Endothelial cell of umbilical vein (primary cell): ENCODE data around the gene PPFIBP1. TPM values are rescaled to one million over a fixed set of nuclear protein-coding genes. Genes with fewer than 3 reads are reported as not detected.

Experiments used
- BruUV-seq: library from RNA; stranded (reverse); fragments of 400-500 nt; replicated peaks from 2 replicates; lab custom pipeline; 2021; lab: Mats Ljungman, UMichigan
- CTCF ChIA-PET: fragments of 300-600, 350-600 bp; sonication (Branson Sonifier 250); formaldehyde crosslinking; loops from one replicate; lab custom pipeline; 2021; ENCODE audit warnings: antibody characterized with exemption, inconsistent platforms; lab: Charles Lee
- POLR2A ChIA-PET: fragments of 300-600, 350-600 bp; sonication (Branson Sonifier 250); formaldehyde crosslinking; loops from one replicate; lab custom pipeline; 2021; ENCODE audit warnings: antibody characterized with exemption, inconsistent platforms; lab: Charles Lee
- DNase-seq: peaks from one replicate; pipeline ENCODE4 v3.0.0-alpha.2; 2011; ENCODE audit warnings: low read depth, low spot score
- FAIRE-seq: peaks from 2 replicates; lab custom pipeline; 2011; peaks lifted over from hg19 to GRCh38; lab: Jason Lieb, UNC
- H2AFZ ChIP-seq: 2 replicates; pipeline ENCODE4 v1.6.0; 2012; ENCODE audit warnings: low read depth, low read length, control low read depth, inconsistent platforms
- H3K27ac ChIP-seq: 2 replicates; pipeline ENCODE4 v1.5.1; 2011; ENCODE audit warnings: low read depth, mild to moderate bottlenecking, control low read depth, low read length, moderate library complexity; ENCODE audit not compliant: insufficient read depth
- H3K27me3 ChIP-seq, 2 experiments: 2 replicates each; pipeline versions ENCODE4 v1.6.0 to v1.6.1; 2011; ENCODE audit warnings: low read length in 2 of 2, mixed read lengths in 1 of 2; ENCODE audit not compliant: control insufficient read depth in 2 of 2, insufficient read depth in 2 of 2
- H3K36me3 ChIP-seq, 2 experiments: 2 replicates in 1 of 2; 3 replicates in 1 of 2; pipeline ENCODE4 v1.5.1; 2011; ENCODE audit warnings: low read length in 2 of 2, mild to moderate bottlenecking in 1 of 2, moderate library complexity in 1 of 2; ENCODE audit not compliant: control insufficient read depth in 2 of 2, insufficient read depth in 2 of 2; ENCODE audit errors: extremely low read depth in 1 of 2
- H3K4me1 ChIP-seq: 3 replicates; pipeline ENCODE4 v1.5.1; 2011; ENCODE audit warnings: mild to moderate bottlenecking, low read length; ENCODE audit not compliant: control insufficient read depth, insufficient read depth; ENCODE audit errors: extremely low read depth
- H3K4me2 ChIP-seq: 2 replicates; pipeline ENCODE4 v1.6.1; 2011; ENCODE audit warnings: low read length, control low read depth, mixed read lengths; ENCODE audit not compliant: insufficient read depth
- H3K4me3 ChIP-seq, 3 experiments: fragments of 200-600 bp in 1 of 3; sonication (generic), shearing (Covaris generic) in 1 of 3; replicated peaks in 1 of 3; 2 replicates each; pipeline ENCODE4 v1.5.1; 2011 to 2016; ENCODE audit warnings: control low read depth in 3 of 3, low read length in 3 of 3, mild to moderate bottlenecking in 2 of 3, inconsistent platforms in 1 of 3, low read depth in 1 of 3, moderate library complexity in 1 of 3; ENCODE audit not compliant: insufficient read depth in 1 of 3
- H3K79me2 ChIP-seq: 2 replicates; pipeline ENCODE4 v1.6.0; 2012; ENCODE audit warnings: low read length, inconsistent platforms; ENCODE audit not compliant: control insufficient read depth, insufficient read depth
- H3K9ac ChIP-seq: replicated peaks from 2 replicates; pipeline ENCODE3; 2011; ENCODE audit warnings: low read length, control low read depth; ENCODE audit not compliant: insufficient read depth; ENCODE audit errors: extremely low read depth
- H3K9me1 ChIP-seq: replicated peaks from 3 replicates; pipeline ENCODE4 v1.6.0; 2011; ENCODE audit warnings: mild to moderate bottlenecking, low read length; ENCODE audit not compliant: control insufficient read depth, insufficient read depth; ENCODE audit errors: extremely low read depth
- H3K9me3 ChIP-seq: replicated peaks from 2 replicates; pipeline ENCODE4 v1.5.1; 2012; ENCODE audit warnings: low read length, inconsistent platforms; ENCODE audit not compliant: control insufficient read depth, insufficient read depth
- H4K20me1 ChIP-seq: replicated peaks from 2 replicates; pipeline ENCODE3; 2011; ENCODE audit warnings: mild to moderate bottlenecking, low read length; ENCODE audit not compliant: control insufficient read depth, insufficient read depth; ENCODE audit errors: extremely low read depth
- CTCF ChIP-seq, 2 donors: IDR thresholded peaks; 1 replicate in 1 of 2; 2 replicates in 1 of 2; pipeline ENCODE4 v1.5.1; 2011; ENCODE audit warnings: low read length in 2 of 2, mild to moderate bottlenecking in 2 of 2, moderate library complexity in 2 of 2, control low read depth in 1 of 2, inconsistent platforms in 1 of 2, low read depth in 1 of 2; ENCODE audit not compliant: insufficient read depth in 1 of 2; ENCODE audit errors: extremely low read depth in 1 of 2
- EZH2 ChIP-seq: IDR thresholded peaks from 2 replicates; pipeline ENCODE4 v1.6.1; 2012; ENCODE audit warnings: borderline replicate concordance, low read depth, mild to moderate bottlenecking, moderate library complexity, low read length, inconsistent platforms; ENCODE audit not compliant: severe bottlenecking
- FOS ChIP-seq: IDR thresholded peaks from 2 replicates; pipeline ENCODE4 v1.6.1; 2011; ENCODE audit warnings: mild to moderate bottlenecking, low read length, moderate library complexity, borderline replicate concordance; ENCODE audit not compliant: insufficient read depth
- GATA2 ChIP-seq: IDR thresholded peaks from 2 replicates; pipeline ENCODE4 v1.7.0; 2011; ENCODE audit warnings: low read depth, mild to moderate bottlenecking, moderate library complexity, mixed read lengths, low read length; ENCODE audit not compliant: insufficient read length, insufficient read depth
- JUN ChIP-seq: IDR thresholded peaks from 2 replicates; pipeline ENCODE4 v1.6.1; 2011; ENCODE audit warnings: borderline replicate concordance, low read depth; ENCODE audit not compliant: insufficient read length, insufficient read depth
- MAX ChIP-seq: IDR thresholded peaks from 2 replicates; pipeline ENCODE4 v1.6.1; 2011; ENCODE audit not compliant: insufficient read depth, insufficient read length
- MYC ChIP-seq: IDR thresholded peaks from one replicate; pipeline ENCODE4 v1.6.1; 2011; ENCODE audit warnings: mild to moderate bottlenecking, low read depth, low read length
- POLR2A ChIP-seq: IDR thresholded peaks from 2 replicates; pipeline ENCODE4 v1.6.1; 2012; ENCODE audit warnings: low read depth, mild to moderate bottlenecking, control low read depth, low read length
- POLR2AphosphoS5 ChIP-seq: IDR thresholded peaks from 2 replicates; pipeline ENCODE4 v1.6.1; 2012; ENCODE audit warnings: low read depth, mild to moderate bottlenecking, control low read depth, low read length, moderate library complexity; ENCODE audit not compliant: insufficient read depth
- dilution Hi-C: fragments of 300-500 bp; cut with MboI; formaldehyde crosslinking; loops from one replicate; pipeline ENCODE4 v1.15.0; 2019; ENCODE audit warnings: low sequenced_read_pairs; ENCODE audit not compliant: extremely low pct_ligation_motif_present
- intact Hi-C: fragments of 100-400 bp; cut with micrococcal nuclease; formaldehyde crosslinking; loops from one replicate; pipeline ENCODE4 v1.10.0; 2022
- polyA plus RNA-seq, 4 experiments: library from polyadenylated mRNA; depleted of rRNA in 3 of 4; stranded (reverse) in 3 of 4; unstranded in 1 of 4; fragments of >200 nt; gene quantifications; 2 replicates each; pipeline versions ENCODE4 v1.2.1 to v1.2.3, GENCODE V29; 2011 to 2012; ENCODE audit warnings: missing spikeins in 1 of 4
- total RNA-seq: library from RNA; stranded (reverse); gene quantifications from 2 replicates; pipeline ENCODE4 v1.2.3, GENCODE V29; 2021

Gene PPFIBP1
- total and polyA plus RNA-seq, 2 donors (not counting 3 experiments of a cell fraction or from before 2014, with no cell fraction given): 45.5 to 154 TPM

- intact Hi-C loops: no loop called here
- dilution Hi-C loops: no loop called here
- CTCF ChIA-PET: interaction anchor here (1.1 to 2.9 kb wide), 7 partner anchors 11 to 126 kb away, joined by 3 to 10 read pairs (median 5); no protein-coding TSS in a partner anchor
- H3K27me3 ChIP-seq: no peaks in the 10 kb centered on the region
- H3K9me3 ChIP-seq: no peaks in the 10 kb centered on the region
- H2AFZ ChIP-seq: no peak overlapping the region
- no peak for TF ChIP-seq EZH2
- TF ChIP-seq POLR2A: no peak
- TF ChIP-seq MYC: no peak
- TF ChIP-seq JUN: no peak
- no peak for TF ChIP-seq CTCF (IDR thresholded peaks at IDR 0.05; ENCODE audit: extremely low read depth in 1 of 2, insufficient read depth in 1 of 2, low read depth in 1 of 2, low read length in 2 of 2)
- TF ChIP-seq GATA2: no peak
- no peak for TF ChIP-seq MAX
- TF ChIP-seq FOS: no peak
- TF ChIP-seq POLR2AphosphoS5: no peak
- H3K9me1 ChIP-seq: no peaks in the 10 kb centered on the region
- H3K4me3 ChIP-seq: no peak overlapping the region
- BruUV-seq: no TSS peak
- no peaks in the 10 kb centered on the region for H3K36me3 ChIP-seq
- H3K79me2 ChIP-seq: peaks cover 92% of the 10 kb centered on the region
- H3K4me1 ChIP-seq: peaks cover 72% of the 10 kb centered on the region
- H3K4me2 ChIP-seq: no peak overlapping the region
- POLR2A ChIA-PET: no interaction called here
- no peaks in the 10 kb centered on the region for H4K20me1 ChIP-seq
- peak overlapping the region; percentile 79 for H3K27ac ChIP-seq
- H3K9ac ChIP-seq: peak overlapping the region; percentile 50
- FAIRE-seq (no peak), DNase-seq (no peak)
These were observed 26.6 kb downstream of the PPFIBP1 start for GRCh38 chr12:27550653-27550975.
